GM12878 (cell line): ENCODE data around the gene SAMD1. TPM values are rescaled to one million over a fixed set of nuclear protein-coding genes. Genes with fewer than 3 reads are reported as not detected.
A peak's percentile ranks its signal among the peaks of the same experiment; 100 is the strongest.

Experiments
- ATAC-seq: fragments of 200-7000 bp; cut with Tn5 transposase; 3 replicates; pipeline ENCODE4 v1.9.1; 2020; ENCODE audit warnings: mild to moderate bottlenecking, moderate library complexity
- BruUV-seq: library from RNA; stranded (reverse); fragments of 400-500 nt; replicated peaks from 2 replicates; lab custom pipeline; 2021; lab: Mats Ljungman, UMichigan
- CTCF ChIA-PET: fragments of 300-600 bp; sonication (Branson Sonifier 250); formaldehyde crosslinking; extraction: SDS; loops from one replicate; lab custom pipeline; 2021; ENCODE audit warnings: inconsistent platforms; lab: Yijun Ruan, JAX
- POLR2A ChIA-PET: fragments of 350-600 bp; formaldehyde crosslinking; extraction: SDS; loops from one replicate; lab custom pipeline; 2021; ENCODE audit warnings: inconsistent platforms; lab: Charles Lee
- RAD21 ChIA-PET: fragments of 300-600 bp; sonication (Branson Sonifier 250); formaldehyde crosslinking; loops from one replicate; lab custom pipeline; 2023; ENCODE audit warnings: antibody characterized with exemption; ENCODE audit not compliant: unreplicated experiment; lab: Charles Lee
- SMC1A ChIA-PET: fragments of 300-600 bp; sonication (Branson Sonifier 250); formaldehyde crosslinking; loops from one replicate; lab custom pipeline; 2023; ENCODE audit not compliant: unreplicated experiment, uncharacterized antibody; lab: Charles Lee
- DNase-seq: peaks from one replicate; pipeline ENCODE4 v3.0.0-alpha.2; 2011; ENCODE audit warnings: low read depth, low spot score
- FAIRE-seq: peaks from 3 replicates; lab custom pipeline; 2011; peaks lifted over from hg19 to GRCh38; lab: Jason Lieb, UNC
- H2AFZ ChIP-seq: 2 replicates; pipeline ENCODE4 v1.6.0; 2011; ENCODE audit warnings: low read depth, low read length, control low read depth; ENCODE audit not compliant: control insufficient read depth
- H3K27ac ChIP-seq: 2 replicates; pipeline ENCODE4 v1.5.1; 2011; ENCODE audit warnings: control low read depth; ENCODE audit not compliant: control insufficient read depth, insufficient read depth
- H3K27me3 ChIP-seq, 2 experiments: replicated peaks in 1 of 2; 2 replicates each; pipeline versions ENCODE4 v1.6.0 to v1.6.1; 2011; ENCODE audit warnings: low read length in 1 of 2; ENCODE audit not compliant: control insufficient read depth in 2 of 2, insufficient read depth in 2 of 2
- H3K36me3 ChIP-seq, 2 experiments: 2 replicates each; pipeline ENCODE4 v1.5.1; 2011; ENCODE audit warnings: low read length in 1 of 2; ENCODE audit not compliant: control insufficient read depth in 2 of 2, insufficient read depth in 2 of 2
- H3K4me1 ChIP-seq: 2 replicates; pipeline ENCODE4 v1.6.1; 2011; ENCODE audit warnings: mild to moderate bottlenecking, low read length, moderate library complexity, mixed read lengths; ENCODE audit not compliant: control insufficient read depth, insufficient read depth
- H3K4me2 ChIP-seq: 2 replicates; pipeline ENCODE4 v1.6.0; 2011; ENCODE audit warnings: control low read depth; ENCODE audit not compliant: control insufficient read depth, insufficient read depth
- H3K4me3 ChIP-seq: fragments of 200-600 bp; sonication (generic); 2 replicates; pipeline ENCODE4 v1.5.1; 2016
- H3K79me2 ChIP-seq: 2 replicates; pipeline ENCODE4 v1.6.0; 2011; ENCODE audit warnings: low read length; ENCODE audit not compliant: control insufficient read depth, insufficient read depth
- H3K9ac ChIP-seq: 2 replicates; pipeline ENCODE4 v1.8.0; 2011; ENCODE audit warnings: low read length, control low read depth, mixed read lengths; ENCODE audit not compliant: control insufficient read depth, insufficient read depth
- H3K9me3 ChIP-seq: replicated peaks from 3 replicates; pipeline ENCODE4 v1.5.1; 2011; ENCODE audit warnings: mild to moderate bottlenecking, low read length; ENCODE audit not compliant: control insufficient read depth, insufficient read depth
- H4K20me1 ChIP-seq: 2 replicates; pipeline ENCODE4 v1.6.0; 2011; ENCODE audit not compliant: control insufficient read depth, insufficient read depth
- BCL11A ChIP-seq: IDR thresholded peaks from 2 replicates; pipeline ENCODE4 v1.6.1; 2011; ENCODE audit warnings: low read depth, low read length
- CHD2 ChIP-seq: IDR thresholded peaks from 2 replicates; pipeline ENCODE4 v1.6.1; 2011; ENCODE audit warnings: low read depth, low read length, improper control_type of control experiment, borderline replicate concordance
- CREM ChIP-seq: IDR thresholded peaks from 2 replicates; pipeline ENCODE4 v1.6.1; 2014; ENCODE audit warnings: antibody characterized with exemption, low read depth
- GABPA ChIP-seq: IDR thresholded peaks from 2 replicates; pipeline ENCODE4 v1.6.1; 2014; ENCODE audit warnings: antibody characterized with exemption, low read depth, mild to moderate bottlenecking, inconsistent platforms
- NR2C2 ChIP-seq: IDR thresholded peaks from 2 replicates; pipeline ENCODE4 v1.6.1; 2011; ENCODE audit warnings: borderline replicate concordance, low read depth; ENCODE audit not compliant: control insufficient read depth, insufficient read length
- NR2F1 ChIP-seq: fragments of 450-650 bp; conservative IDR thresholded peaks from 2 replicates; pipeline ENCODE4 v1.6.1; 2017; ENCODE audit warnings: mild to moderate bottlenecking
- RFX5 ChIP-seq: IDR thresholded peaks from 2 replicates; pipeline ENCODE4 v1.6.1; 2011; ENCODE audit warnings: low read depth, low read length, improper control_type of control experiment
- SMAD5 ChIP-seq: IDR thresholded peaks from 2 replicates; pipeline ENCODE4 v1.6.1; 2016; ENCODE audit warnings: antibody characterized with exemption, low read depth
- SMC3 ChIP-seq: IDR thresholded peaks from 2 replicates; pipeline ENCODE4 v1.6.1; 2011; ENCODE audit warnings: low read length, improper control_type of control experiment, borderline replicate concordance
- YBX1 ChIP-seq: fragments of 450-650 bp; IDR thresholded peaks from 2 replicates; pipeline ENCODE4 v1.6.1; 2016; ENCODE audit warnings: antibody characterized with exemption
- WGBS: methylation state at CpG from one replicate; pipeline ENCODE4 v1.1.6; 2016; ENCODE audit warnings: low lambda C conversion rate; ENCODE audit not compliant: insufficient replicate concordance, insufficient coverage; ENCODE audit errors: missing lambda C conversion rate; 5-methylcytosine and 5-hydroxymethylcytosine counted together
- in situ Hi-C: fragments of 300-500 bp; cut with MboI; formaldehyde crosslinking; loops from 9 replicates; pipeline ENCODE4 v1.14.3; 2018; ENCODE audit warnings: mixed read lengths
- intact Hi-C: fragments of 100-400 bp; cut with micrococcal nuclease; formaldehyde crosslinking; loops from one replicate; pipeline ENCODE4 v1.14.2; 2022; ENCODE audit not compliant: unreplicated experiment
- polyA plus RNA-seq, 11 experiments: library from polyadenylated mRNA; depleted of rRNA in 4 of 11; unstranded in 6 of 11; stranded (reverse) in 5 of 11; fragments of >200 nt; fragmentation: Nextera tagmentation in 4 of 11; fragmentation: Illumina TruSeq in 1 of 11; extraction: Ambion mirVana in 4 of 11; extraction: Trizol in 1 of 11; gene quantifications; 1 replicate in 1 of 11; 2 replicates in 10 of 11; pipeline versions ENCODE4 v1.2.1 to v1.2.3, GENCODE V29; 2011 to 2016; ENCODE audit warnings: inconsistent platforms in 2 of 11, missing spikeins in 2 of 11, low read depth in 1 of 11
- total RNA-seq, 4 experiments: library from RNA; depleted of rRNA in 3 of 4; stranded (reverse); fragments of >200 nt in 3 of 4; fragmentation: Illumina TruSeq in 1 of 4; extraction: Trizol in 1 of 4; gene quantifications; 2 replicates each; pipeline versions ENCODE4 v1.2.1 to v1.2.3, GENCODE V29; 2013 to 2021
- TF ChIP-seq, protein P1 (sequence below): IDR thresholded peaks from 2 replicates; pipeline ENCODE4 v1.6.1; 2012; ENCODE audit warnings: improper control_type of control experiment, low read depth, low read length; ENCODE audit not compliant: insufficient replicate concordance
- TF ChIP-seq, protein P2 (sequence below): fragments of 450-650 bp; formaldehyde crosslinking; IDR thresholded peaks from 2 replicates; pipeline ENCODE4 v1.4.0; 2020; ENCODE audit warnings: mild to moderate bottlenecking, moderate library complexity
- TF ChIP-seq, protein P3 (sequence below): fragments of 450-650 bp; IDR thresholded peaks from 2 replicates; pipeline ENCODE4 v1.6.1; 2016; ENCODE audit warnings: mild to moderate bottlenecking
- TF ChIP-seq, protein P4 (sequence below): IDR thresholded peaks from 2 replicates; pipeline ENCODE4 v1.6.1; 2011; ENCODE audit warnings: low read depth, mild to moderate bottlenecking, low read length, moderate library complexity, borderline replicate concordance; ENCODE audit errors: extremely low read depth

The SAMD1 gene
- total and polyA plus RNA-seq, 10 of the 15 experiments (the other 5 are each of a cell fraction or from before 2014, with no cell fraction given): 3.0 to 71.7 (median 19.3) TPM

DNA sequence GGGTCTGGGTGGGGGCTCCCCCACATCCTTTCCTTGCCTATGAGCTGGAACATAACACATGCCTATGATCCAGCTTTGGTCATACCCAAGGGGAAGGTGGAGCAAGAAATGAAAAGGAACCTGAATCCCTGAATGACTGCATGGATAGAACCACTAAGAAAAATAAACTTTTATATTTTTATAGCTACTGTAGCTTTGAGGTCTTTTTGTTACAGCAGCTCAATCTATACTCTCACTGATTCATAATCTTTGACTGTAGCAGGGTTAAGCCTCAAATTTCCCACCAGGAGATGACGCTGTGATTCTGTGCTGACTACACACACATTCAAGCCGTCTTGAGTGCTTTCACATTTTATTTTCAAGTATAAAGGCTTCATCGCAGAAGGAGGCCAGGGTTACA is 37.5 kb downstream of the SAMD1 start:
- H3K9ac ChIP-seq: no peak overlapping the region
- H3K4me3 ChIP-seq: no peak overlapping the region
- ChIA-PET SMC1A (interaction anchor here (0.6 to 1.2 kb wide), 4 partner anchors 11 to 443 kb away, joined by 3 to 6 read pairs (median 3); partner anchors contain the start of genes GIPC1, MISP3 and RFX1), POLR2A (interaction anchor here (0.6 to 1.5 kb wide), 3 partner anchors 21 to 217 kb away, joined by 3 to 5 read pairs (median 3); partner anchors contain the start of genes IL27RA and RFX1), RAD21 (interaction anchor here (0.7 to 1.0 kb wide), 2 partner anchors 69 to 91 kb away, joined by 3 read pairs; no protein-coding TSS in a partner anchor), CTCF (interaction anchor here (0.7 to 2.4 kb wide), 4 partner anchors 10 to 174 kb away, joined by 3 to 14 read pairs (median 4); no protein-coding TSS in a partner anchor)
- no peak overlapping the region for H3K27ac ChIP-seq
- BruUV-seq: no TSS peak
- WGBS: 94% methylated on average over 3 of the region's 3 CpGs
- no peak overlapping the region for H2AFZ ChIP-seq
- intact Hi-C loops (no loop called here), in situ Hi-C loops (loop anchor here (25.0 kb wide), 1 partner anchor 766 kb away; no protein-coding TSS in a partner anchor)
- peak; percentile 41 for FAIRE-seq
- ATAC-seq: no peak
- peaks cover 2% of the 10 kb centered on the region; the same call in 1 of the 3 replicates for H3K9me3 ChIP-seq
- H3K4me2 ChIP-seq: no peak overlapping the region
- no peak for DNase-seq
- peaks cover 0 to 1% of the 10 kb centered on the region in 2 experiments; a peak in 3 of 4 replicates for H3K27me3 ChIP-seq
- no peaks in the 10 kb centered on the region for H4K20me1 ChIP-seq
- no peaks in the 10 kb centered on the region for H3K4me1 ChIP-seq
- no peaks in the 10 kb centered on the region for H3K79me2 ChIP-seq
- H3K36me3 ChIP-seq: peaks cover 8 to 12% of the 10 kb centered on the region in 2 experiments; a peak in 3 of 4 replicates
- TF ChIP-seq, protein P1, sequence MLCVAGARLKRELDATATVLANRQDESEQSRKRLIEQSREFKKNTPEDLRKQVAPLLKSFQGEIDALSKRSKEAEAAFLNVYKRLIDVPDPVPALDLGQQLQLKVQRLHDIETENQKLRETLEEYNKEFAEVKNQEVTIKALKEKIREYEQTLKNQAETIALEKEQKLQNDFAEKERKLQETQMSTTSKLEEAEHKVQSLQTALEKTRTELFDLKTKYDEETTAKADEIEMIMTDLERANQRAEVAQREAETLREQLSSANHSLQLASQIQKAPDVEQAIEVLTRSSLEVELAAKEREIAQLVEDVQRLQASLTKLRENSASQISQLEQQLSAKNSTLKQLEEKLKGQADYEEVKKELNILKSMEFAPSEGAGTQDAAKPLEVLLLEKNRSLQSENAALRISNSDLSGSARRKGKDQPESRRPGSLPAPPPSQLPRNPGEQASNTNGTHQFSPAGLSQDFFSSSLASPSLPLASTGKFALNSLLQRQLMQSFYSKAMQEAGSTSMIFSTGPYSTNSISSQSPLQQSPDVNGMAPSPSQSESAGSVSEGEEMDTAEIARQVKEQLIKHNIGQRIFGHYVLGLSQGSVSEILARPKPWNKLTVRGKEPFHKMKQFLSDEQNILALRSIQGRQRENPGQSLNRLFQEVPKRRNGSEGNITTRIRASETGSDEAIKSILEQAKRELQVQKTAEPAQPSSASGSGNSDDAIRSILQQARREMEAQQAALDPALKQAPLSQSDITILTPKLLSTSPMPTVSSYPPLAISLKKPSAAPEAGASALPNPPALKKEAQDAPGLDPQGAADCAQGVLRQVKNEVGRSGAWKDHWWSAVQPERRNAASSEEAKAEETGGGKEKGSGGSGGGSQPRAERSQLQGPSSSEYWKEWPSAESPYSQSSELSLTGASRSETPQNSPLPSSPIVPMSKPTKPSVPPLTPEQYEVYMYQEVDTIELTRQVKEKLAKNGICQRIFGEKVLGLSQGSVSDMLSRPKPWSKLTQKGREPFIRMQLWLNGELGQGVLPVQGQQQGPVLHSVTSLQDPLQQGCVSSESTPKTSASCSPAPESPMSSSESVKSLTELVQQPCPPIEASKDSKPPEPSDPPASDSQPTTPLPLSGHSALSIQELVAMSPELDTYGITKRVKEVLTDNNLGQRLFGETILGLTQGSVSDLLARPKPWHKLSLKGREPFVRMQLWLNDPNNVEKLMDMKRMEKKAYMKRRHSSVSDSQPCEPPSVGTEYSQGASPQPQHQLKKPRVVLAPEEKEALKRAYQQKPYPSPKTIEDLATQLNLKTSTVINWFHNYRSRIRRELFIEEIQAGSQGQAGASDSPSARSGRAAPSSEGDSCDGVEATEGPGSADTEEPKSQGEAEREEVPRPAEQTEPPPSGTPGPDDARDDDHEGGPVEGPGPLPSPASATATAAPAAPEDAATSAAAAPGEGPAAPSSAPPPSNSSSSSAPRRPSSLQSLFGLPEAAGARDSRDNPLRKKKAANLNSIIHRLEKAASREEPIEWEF: no peak
- TF ChIP-seq NR2F1: no peak
- no peak for TF ChIP-seq NR2C2
- TF ChIP-seq, protein P2, sequence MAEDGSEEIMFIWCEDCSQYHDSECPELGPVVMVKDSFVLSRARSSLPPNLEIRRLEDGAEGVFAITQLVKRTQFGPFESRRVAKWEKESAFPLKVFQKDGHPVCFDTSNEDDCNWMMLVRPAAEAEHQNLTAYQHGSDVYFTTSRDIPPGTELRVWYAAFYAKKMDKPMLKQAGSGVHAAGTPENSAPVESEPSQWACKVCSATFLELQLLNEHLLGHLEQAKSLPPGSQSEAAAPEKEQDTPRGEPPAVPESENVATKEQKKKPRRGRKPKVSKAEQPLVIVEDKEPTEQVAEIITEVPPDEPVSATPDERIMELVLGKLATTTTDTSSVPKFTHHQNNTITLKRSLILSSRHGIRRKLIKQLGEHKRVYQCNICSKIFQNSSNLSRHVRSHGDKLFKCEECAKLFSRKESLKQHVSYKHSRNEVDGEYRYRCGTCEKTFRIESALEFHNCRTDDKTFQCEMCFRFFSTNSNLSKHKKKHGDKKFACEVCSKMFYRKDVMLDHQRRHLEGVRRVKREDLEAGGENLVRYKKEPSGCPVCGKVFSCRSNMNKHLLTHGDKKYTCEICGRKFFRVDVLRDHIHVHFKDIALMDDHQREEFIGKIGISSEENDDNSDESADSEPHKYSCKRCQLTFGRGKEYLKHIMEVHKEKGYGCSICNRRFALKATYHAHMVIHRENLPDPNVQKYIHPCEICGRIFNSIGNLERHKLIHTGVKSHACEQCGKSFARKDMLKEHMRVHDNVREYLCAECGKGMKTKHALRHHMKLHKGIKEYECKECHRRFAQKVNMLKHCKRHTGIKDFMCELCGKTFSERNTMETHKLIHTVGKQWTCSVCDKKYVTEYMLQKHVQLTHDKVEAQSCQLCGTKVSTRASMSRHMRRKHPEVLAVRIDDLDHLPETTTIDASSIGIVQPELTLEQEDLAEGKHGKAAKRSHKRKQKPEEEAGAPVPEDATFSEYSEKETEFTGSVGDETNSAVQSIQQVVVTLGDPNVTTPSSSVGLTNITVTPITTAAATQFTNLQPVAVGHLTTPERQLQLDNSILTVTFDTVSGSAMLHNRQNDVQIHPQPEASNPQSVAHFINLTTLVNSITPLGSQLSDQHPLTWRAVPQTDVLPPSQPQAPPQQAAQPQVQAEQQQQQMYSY: no peak
- TF ChIP-seq, protein P3, sequence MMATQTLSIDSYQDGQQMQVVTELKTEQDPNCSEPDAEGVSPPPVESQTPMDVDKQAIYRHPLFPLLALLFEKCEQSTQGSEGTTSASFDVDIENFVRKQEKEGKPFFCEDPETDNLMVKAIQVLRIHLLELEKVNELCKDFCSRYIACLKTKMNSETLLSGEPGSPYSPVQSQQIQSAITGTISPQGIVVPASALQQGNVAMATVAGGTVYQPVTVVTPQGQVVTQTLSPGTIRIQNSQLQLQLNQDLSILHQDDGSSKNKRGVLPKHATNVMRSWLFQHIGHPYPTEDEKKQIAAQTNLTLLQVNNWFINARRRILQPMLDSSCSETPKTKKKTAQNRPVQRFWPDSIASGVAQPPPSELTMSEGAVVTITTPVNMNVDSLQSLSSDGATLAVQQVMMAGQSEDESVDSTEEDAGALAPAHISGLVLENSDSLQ: no peak
- no peak for TF ChIP-seq GABPA
- TF ChIP-seq CHD2: no peak
- TF ChIP-seq YBX1: no peak
- no peak for TF ChIP-seq BCL11A
- no peak for TF ChIP-seq SMC3
- TF ChIP-seq RFX5: no peak
- TF ChIP-seq CREM: no peak
- TF ChIP-seq, protein P4, sequence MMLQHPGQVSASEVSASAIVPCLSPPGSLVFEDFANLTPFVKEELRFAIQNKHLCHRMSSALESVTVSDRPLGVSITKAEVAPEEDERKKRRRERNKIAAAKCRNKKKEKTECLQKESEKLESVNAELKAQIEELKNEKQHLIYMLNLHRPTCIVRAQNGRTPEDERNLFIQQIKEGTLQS: no peak
- TF ChIP-seq SMAD5: no peak
